Activated CD4-positive, alpha-beta T cell treated with anti-CD3 and anti-CD28 coated beads for 48 hours (primary cell): ENCODE results near the gene PRICKLE3.
"Not testable (repeated sequence)": the region's sequence is repeated elsewhere in the genome, so short reads cannot be mapped to it uniquely, and the experiment has no call there.

Experiments used
- DNase-seq: peaks from one replicate; pipeline ENCODE4 v3.0.0-alpha.2; 2020

PRICKLE3 gene

DNA sequence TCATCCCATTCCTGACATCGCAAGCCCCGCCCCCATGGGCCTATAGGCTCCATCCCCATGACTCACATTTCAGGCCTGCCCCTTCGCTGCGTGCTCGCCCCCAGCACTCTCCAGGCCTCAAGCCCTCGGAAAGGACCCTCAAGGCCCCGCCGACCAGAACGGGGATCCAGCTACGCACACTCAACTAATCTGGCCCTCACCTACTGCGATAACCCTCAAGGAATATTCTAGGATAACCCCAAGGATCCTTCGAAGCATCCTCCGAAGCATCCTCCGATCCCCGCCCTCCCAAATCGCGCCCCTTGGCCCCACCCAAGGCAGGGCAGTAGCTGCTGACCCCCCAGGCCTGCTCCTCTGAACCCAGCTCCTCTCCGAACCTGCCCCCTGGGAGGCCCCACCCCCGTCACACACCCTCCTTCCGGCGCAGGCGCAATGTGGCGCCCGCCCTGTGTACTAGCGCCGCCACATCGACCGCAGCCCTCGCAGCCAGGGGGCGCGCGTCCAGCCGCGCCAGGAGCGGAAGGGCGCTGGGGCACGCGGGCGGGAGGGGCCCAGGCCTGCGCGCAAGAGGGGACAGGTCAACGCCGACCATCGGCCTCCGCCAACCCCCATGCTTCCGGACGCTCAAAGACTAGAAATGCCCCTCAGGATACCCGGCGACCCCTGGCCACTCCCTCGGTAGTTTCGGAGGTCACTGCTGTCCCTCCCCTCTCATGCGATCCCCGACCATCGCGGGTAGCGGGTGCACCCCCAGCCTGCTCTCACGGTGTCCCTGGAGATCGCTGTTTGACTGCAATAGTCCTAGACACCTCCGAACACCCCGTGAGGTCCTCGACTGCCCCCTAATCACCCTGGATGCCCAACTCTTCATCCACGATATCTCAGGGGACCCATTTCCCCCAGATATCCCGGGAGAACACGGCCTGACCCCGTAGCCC, 30.0 kb downstream of the PRICKLE3 start:
- DNase-seq: peak; percentile 87

DNA sequence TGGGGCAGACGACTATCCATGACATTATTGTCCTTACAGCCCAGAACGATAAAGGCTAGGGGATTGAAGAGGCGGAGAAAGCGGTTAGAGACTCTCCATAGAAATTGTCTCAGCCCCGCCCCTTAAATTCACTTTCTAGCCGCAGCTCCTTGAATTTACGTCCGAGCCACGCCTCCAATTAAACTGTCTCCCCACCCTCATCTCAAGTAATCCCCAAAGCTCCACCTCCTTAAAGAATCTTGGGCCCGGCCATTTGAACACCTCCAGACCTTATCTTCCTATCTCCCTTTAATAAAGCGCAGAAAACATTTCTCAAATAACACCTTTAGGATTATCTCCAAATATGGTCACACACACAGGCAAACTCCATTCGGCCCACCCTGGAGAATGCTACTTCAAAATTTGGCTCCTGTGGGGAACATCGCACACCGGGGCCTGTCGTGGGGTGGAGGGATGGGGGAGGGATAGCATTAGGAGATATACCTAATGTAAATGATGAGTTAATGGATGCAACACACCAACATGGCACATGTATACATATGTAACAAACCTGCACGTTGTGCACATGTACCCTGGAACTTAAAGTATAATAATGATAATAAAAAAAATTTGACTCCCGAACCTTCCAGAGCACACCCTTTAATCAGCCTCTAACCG, 30.8 kb downstream of the PRICKLE3 start:
- DNase-seq: peak; percentile 57

DNA sequence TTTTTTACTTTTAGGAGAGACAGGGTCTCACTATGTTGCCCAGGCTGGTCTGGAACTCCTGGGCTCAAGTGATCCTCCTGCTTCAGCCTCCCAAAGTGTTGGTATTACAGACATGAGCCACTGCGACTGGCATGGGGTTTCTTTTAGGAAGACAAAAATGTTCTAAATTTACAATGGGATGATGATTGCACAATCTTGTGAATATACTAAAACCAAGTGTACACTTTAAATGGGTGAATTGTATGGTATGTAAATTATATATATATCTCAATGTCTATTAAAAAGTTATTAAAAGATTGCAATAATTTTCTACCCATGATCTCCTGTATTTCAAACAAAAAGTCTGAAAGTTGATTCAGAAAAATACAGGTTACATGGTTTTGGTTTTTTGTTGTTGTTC, 32.7 kb downstream of the PRICKLE3 start:
- no peak for DNase-seq

DNA sequence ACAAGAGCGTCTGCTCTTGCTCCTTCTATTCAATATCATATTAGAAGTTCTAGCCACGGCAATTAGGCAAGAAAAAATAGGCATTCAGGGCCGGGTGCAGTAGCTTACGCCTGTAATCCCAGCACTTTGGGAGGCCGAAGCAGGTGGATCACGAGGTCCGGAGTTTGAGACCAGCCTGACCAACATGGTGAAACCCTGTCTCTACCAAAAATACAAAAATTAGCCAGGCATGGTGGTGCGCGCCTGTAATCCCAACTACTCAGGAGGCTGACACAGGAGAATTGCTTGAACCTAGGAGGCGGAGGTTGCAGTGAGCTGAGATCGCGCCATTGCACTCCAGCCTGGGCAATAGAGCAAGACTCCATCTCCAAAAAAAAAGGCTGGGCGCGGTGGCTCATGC, 36.9 kb downstream of the PRICKLE3 start:
- not testable (repeated sequence) for DNase-seq

DNA sequence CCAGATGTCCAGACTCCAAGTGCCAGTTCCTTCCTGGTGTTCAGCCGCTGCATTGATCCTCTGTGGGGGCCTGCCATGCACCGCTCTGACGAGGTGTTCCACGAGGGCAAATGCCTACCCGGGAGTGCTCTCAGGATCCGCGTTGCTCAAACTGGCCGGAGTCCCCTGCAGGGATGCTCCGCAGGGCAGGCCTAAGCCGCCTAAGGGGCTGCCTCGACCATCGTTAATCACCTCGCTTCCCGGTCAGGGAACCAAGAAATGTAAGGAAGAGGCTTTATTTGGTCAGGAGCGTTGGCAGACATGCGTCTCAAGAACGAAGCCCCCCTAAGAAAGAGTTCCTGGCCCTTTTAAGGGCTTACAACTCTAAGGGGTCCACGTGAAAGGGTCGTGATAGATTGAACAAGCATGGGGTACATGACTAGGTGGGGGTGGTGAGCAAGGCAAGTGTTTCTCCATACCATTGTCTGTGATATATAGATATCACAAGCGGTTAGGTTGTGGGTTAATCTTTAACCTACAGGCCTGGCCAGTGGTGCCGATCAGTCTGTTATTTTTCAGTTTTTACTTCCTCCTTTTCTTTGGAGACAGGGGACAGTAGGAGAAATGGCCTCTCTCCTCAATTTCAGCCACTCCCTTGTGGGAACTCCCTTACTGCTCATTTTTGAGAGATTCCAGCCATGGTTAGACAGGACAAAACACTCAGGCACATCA, 37.6 kb downstream of the PRICKLE3 start:
- DNase-seq: not testable (repeated sequence)

DNA sequence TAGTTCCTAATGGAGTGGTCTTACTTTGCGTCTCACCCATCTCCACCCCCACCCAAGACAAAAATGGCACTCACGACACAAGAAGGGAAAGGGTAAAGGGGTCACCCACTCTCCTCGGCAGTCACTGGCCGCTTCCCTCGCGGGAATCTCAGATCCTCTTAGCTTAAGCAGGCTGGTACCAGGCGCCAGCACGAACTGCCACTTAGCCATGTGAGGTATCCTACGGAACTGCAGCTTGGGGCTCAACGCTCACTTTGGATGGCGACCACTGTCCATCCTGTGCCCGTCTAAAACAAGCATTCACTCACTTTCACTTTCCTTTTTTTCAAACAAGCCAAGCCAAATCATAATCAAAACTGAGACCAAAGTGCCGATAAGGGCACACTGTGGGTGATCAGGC, 38.2 kb downstream of the PRICKLE3 start:
- DNase-seq: no peak

DNA sequence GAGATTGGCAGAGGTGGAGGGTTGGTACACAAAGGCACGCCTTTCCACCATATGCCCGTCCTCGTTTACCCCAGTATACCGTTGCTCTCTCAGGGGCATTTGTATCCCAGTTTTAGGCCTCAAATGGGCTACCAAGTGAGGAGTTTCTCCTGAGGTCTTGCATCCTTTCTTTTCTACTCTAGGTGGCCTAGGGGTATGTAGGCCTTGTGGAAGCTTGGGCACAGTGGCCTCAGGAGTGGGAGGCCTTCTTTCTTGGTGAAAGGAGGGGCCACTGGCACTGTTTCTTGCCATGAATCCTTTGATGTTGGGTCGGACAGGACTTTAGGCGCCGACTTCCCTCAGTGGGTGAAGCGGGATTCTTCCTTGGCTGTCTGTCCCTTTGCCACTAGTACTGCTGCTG, 38.9 kb downstream of the PRICKLE3 start:
- no peak for DNase-seq

DNA sequence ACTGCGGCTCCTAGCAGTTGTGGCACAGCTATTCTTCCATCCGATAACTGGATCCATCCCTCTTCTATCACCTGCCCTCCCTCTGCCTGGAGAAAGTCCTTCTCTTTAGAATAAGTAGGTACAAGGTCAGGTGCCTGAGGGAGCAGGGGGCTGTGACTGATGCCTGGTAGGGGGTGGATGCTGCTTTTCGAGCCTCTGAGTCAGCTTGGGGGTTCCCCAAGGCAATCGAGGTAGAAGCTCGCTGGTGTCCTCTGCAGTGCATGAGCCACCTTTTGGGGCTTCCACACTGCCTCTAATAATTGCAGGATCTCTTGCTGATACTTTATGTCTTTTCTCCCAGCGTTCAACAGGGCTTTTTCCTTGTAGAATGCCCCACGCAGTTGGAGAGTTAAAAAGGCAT, 43.0 kb downstream of the PRICKLE3 start:
- DNase-seq: peak; percentile 27

DNA sequence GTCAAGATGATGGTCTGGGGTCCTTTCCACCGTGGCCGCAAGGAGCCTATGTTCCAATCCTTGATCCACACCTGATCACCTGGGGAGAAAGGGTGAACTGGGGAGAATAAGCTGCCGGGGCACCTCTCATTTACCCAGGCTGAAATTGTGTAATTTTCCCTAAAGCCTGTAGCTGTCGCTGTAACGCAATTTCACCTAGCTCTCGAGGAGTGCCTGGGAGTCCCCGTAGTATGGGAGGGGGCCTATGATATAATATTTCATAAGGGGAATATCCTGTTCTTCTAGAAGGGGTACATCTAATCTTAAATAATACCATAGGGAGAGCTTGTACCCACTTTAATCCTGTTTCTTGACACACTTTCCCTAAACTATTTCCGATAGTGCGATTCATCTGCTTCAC, 43.9 kb downstream of the PRICKLE3 start:
- not testable (repeated sequence) for DNase-seq

DNA sequence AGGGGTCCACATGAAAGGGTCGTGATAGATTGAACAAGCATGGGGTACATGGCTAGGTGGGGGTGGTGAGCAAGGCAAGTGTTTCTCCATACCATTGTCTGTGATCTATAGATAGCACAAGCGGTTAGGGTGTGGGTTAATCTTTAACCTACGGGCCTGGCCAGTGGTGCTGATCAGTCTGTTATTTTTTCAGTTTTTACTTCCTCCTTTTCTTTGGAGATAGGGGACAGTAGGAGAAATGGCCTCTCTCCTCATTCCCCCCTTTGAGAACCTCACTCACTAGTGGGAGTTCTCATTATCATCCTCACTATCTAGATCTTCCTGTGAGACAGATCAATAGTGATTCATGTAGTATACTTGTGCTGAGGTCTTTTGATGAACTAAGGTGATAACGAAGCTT, 46.5 kb downstream of the PRICKLE3 start:
- DNase-seq: no peak

DNA sequence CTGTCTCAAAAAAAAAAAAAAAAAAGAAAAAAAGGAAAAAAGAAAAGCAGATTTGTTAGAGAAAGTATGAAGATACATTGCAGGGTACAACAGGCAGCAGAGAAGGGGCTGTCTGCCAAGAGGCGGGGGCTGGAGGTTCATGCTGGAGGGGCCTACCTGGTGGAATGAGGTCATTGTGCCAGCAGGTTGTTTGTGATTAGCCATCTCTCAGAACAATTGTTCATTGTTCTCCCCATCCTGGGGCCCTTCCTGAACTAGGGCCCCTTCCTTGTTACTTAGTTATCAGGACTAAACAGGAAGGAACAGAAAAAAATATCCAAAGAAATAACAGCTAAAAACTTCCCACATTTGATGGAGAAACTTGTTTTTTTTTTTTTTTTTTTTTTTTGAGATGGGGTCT, 48.7 kb downstream of the PRICKLE3 start:
- DNase-seq: no peak

DNA sequence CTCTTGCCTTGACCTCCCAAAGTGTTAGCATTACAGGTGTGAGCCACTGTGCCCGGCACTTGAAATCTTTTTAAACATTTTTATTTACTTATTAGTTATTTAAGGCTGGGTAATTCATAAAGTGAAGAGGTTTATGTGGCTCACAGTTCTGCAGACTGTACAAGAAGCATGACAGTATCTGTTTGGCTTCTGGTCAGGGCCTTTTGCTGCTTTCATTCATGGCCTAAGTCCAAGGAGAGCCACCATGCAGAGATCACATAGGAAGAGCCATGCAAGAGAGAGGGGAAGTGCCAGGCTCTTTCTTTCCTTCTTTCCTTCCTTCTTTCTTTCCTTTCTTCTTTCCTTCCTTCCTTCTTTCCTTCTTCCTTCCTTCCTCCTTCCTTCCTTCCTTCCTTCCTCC, 52.4 kb downstream of the PRICKLE3 start:
- no peak for DNase-seq

DNA sequence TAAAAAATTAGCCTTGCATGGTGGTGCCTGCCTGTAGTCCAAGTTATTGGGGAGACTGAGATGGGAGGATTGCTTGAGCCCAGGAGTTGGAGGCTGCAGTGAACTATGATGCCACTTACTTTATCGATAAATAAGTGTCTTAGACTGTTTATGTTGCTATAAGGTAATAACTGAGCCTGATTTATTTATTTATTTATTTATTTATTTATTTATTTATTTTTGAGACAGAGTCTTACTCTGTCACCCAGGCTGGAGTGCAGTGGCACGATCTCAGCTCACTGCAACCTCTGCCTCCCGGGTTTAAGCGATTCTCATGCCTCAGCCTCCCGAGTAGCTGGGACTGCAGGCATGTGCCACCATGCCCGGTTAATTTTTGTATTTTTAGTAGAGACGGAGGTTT, 53.9 kb downstream of the PRICKLE3 start:
- not testable (repeated sequence) for DNase-seq

DNA sequence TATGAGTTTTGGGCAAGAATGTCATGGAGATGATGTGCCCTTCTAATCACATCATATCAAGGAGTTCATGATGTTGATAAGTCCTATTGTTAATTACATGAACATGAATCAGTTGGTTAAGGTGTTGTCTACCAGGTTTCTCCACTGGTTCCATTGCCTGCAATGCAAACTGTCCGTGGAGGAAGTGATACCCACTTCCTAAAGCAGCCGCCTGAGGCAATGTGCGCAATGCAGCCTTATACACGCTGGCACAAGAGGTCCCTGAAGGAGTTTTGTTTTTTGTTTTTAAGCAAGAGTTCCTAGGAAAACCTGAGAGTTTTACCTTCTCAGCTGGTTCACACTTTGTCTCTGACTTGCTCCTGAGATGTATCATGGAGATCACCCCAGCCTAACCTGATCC, 56.7 kb downstream of the PRICKLE3 start:
- DNase-seq: no peak

DNA sequence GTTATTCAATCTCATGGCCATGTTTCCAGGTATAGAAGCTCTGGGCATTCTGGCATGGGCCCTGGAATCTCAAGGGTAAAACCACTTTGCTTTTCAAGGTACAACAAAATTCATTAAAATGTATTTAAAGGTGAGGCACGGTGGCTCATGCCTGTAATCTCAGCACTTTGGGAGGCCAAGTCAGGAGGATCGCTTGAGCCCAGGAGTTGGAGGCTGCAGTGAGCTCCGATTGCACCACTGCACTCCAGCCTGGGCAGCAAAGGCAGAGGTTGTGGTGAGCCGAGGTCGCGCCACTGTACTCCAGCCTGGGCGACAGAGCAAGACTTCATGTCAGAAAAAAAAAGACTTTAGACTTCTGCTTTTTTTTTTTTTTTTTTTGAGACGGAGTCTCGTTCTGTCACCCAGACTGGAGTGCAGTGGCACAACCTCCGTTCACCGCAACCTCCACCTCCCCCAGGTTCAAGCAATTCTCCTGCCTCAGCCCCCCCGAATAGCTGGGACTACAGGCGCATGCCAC, 58.4 kb downstream of the PRICKLE3 start:
- not testable (repeated sequence) for DNase-seq
